K562 (cell line): ENCODE measurements around the gene GNAQ. TPM values are rescaled to one million over a fixed set of nuclear protein-coding genes. Genes with fewer than 3 reads are reported as not detected.

Experiments
- ATF3 ChIP-seq, 2 experiments: fragments of 450-650 bp in 1 of 2; sonication (generic) in 1 of 2; formaldehyde crosslinking in 1 of 2; IDR thresholded peaks in 1 of 2; conservative IDR thresholded peaks in 1 of 2; 2 replicates each; pipeline versions ENCODE4 v1.6.1 to v1.8.1; 2016 to 2023; ENCODE audit warnings: mild to moderate bottlenecking in 2 of 2, moderate library complexity in 2 of 2, inconsistent platforms in 1 of 2, missing genetic modification reagents in 1 of 2
- CBFA2T2 ChIP-seq: fragments of 450-650 bp; conservative IDR thresholded peaks from 2 replicates; pipeline ENCODE4 v1.6.1; 2017; ENCODE audit warnings: mild to moderate bottlenecking
- CBX8 ChIP-seq: fragments of 200-600 bp; sonication (generic); IDR thresholded peaks from 2 replicates; pipeline ENCODE4 v1.6.1; 2012; ENCODE audit warnings: borderline replicate concordance, mixed run types, low read depth, mild to moderate bottlenecking, moderate library complexity, mixed read lengths, low read length, control low read depth, inconsistent platforms; ENCODE audit not compliant: poor library complexity, severe bottlenecking; ENCODE audit errors: extremely low read depth
- CREBBP ChIP-seq: IDR thresholded peaks from one replicate; pipeline ENCODE4 v1.6.1; 2012; ENCODE audit warnings: low read depth, mild to moderate bottlenecking, control low read depth, inconsistent platforms, low read length
- CSDE1 ChIP-seq, 2 experiments: fragments of 450-650 bp; IDR thresholded peaks; 2 replicates each; pipeline ENCODE4 v1.6.1; 2016; ENCODE audit warnings: mild to moderate bottlenecking in 1 of 2
- JUN ChIP-seq, 2 experiments: sonication (generic) in 1 of 2; formaldehyde crosslinking in 1 of 2; IDR thresholded peaks; 2 replicates each; pipeline versions ENCODE4 v1.6.1 to v1.8.0; 2012 to 2022; ENCODE audit warnings: borderline replicate concordance in 2 of 2, mild to moderate bottlenecking in 2 of 2, improper control_type of control experiment in 1 of 2, low read depth in 1 of 2, low read length in 1 of 2, missing genetic modification reagents in 1 of 2
- KAT7 ChIP-seq: sonication (generic); formaldehyde crosslinking; IDR thresholded peaks from 2 replicates; pipeline ENCODE4 v1.8.0; 2022; ENCODE audit warnings: missing genetic modification reagents, mild to moderate bottlenecking, borderline replicate concordance
- MAFG ChIP-seq: fragments of 450-650 bp; conservative IDR thresholded peaks from 2 replicates; pipeline ENCODE4 v1.6.1; 2016; ENCODE audit warnings: missing genetic modification characterization, missing compliant biosample characterization
- NFRKB ChIP-seq: fragments of 450-650 bp; IDR thresholded peaks from 2 replicates; pipeline ENCODE4 v1.6.1; 2016; ENCODE audit warnings: low read depth
- NR2C2 ChIP-seq, 2 experiments: fragments of 200-800 bp in 1 of 2; sonication (Bioruptor generic) in 1 of 2; sonication (generic) in 1 of 2; formaldehyde crosslinking in 1 of 2; IDR thresholded peaks; 2 replicates each; pipeline versions ENCODE4 v1.6.1 to v1.8.0; 2016 to 2022; ENCODE audit warnings: mild to moderate bottlenecking in 1 of 2, missing compliant biosample characterization in 1 of 2, missing genetic modification characterization in 1 of 2, missing genetic modification reagents in 1 of 2
- PBX2 ChIP-seq, 2 experiments: IDR thresholded peaks in 1 of 2; conservative IDR thresholded peaks in 1 of 2; 2 replicates each; pipeline ENCODE4 v1.6.1; 2016; ENCODE audit warnings: low read depth in 2 of 2, mild to moderate bottlenecking in 1 of 2, missing compliant biosample characterization in 1 of 2, missing genetic modification characterization in 1 of 2, moderate library complexity in 1 of 2
- PTRF ChIP-seq: fragments of 450-650 bp; IDR thresholded peaks from 2 replicates; pipeline ENCODE4 v1.6.1; 2016; ENCODE audit warnings: mild to moderate bottlenecking, missing genetic modification characterization, missing compliant biosample characterization
- SMAD1 ChIP-seq: fragments of 150-350 bp; IDR thresholded peaks from 2 replicates; pipeline ENCODE4 v1.6.1; 2014; ENCODE audit warnings: low read length, low read depth; ENCODE audit not compliant: partially characterized antibody
- SNRNP70 ChIP-seq: fragments of 200-400 bp; formaldehyde crosslinking; optimal IDR thresholded peaks from 2 replicates; pipeline ENCODE3; 2017; ENCODE audit warnings: low read depth, low read length
- SPI1 ChIP-seq: IDR thresholded peaks from 2 replicates; pipeline ENCODE4 v1.6.1; 2011; ENCODE audit warnings: low read depth, low read length, control low read depth, borderline replicate concordance
- U2AF1 ChIP-seq: fragments of 200-400 bp; formaldehyde crosslinking; optimal IDR thresholded peaks from 2 replicates; pipeline ENCODE3; 2017; ENCODE audit warnings: mild to moderate bottlenecking, low read depth, low read length, moderate library complexity
- ZNF695 ChIP-seq: fragments of 450-650 bp; formaldehyde crosslinking; IDR thresholded peaks from 2 replicates; pipeline ENCODE4 v1.4.0; 2020; ENCODE audit warnings: mild to moderate bottlenecking, moderate library complexity
- ZNF740 ChIP-seq, 3 experiments: fragments of 200-800 bp in 1 of 3; sonication (Bioruptor generic) in 1 of 3; sonication (generic) in 1 of 3; formaldehyde crosslinking in 1 of 3; IDR thresholded peaks; 2 replicates each; pipeline versions ENCODE4 v1.6.1 to v1.8.0; 2016 to 2022; ENCODE audit warnings: mild to moderate bottlenecking in 2 of 3, missing compliant biosample characterization in 2 of 3, missing genetic modification characterization in 2 of 3, missing genetic modification reagents in 1 of 3
- polyA plus RNA-seq, 8 experiments: library from polyadenylated mRNA; depleted of rRNA in 4 of 8; stranded (reverse) in 5 of 8; unstranded in 3 of 8; fragments of >200 nt; fragmentation: Nextera tagmentation in 2 of 8; fragmentation: Illumina TruSeq in 1 of 8; extraction: Ambion mirVana in 2 of 8; extraction: Trizol in 1 of 8; gene quantifications; 2 replicates each; pipeline versions ENCODE4 v1.2.1 to v1.2.3, GENCODE V29; 2011 to 2014; ENCODE audit warnings: inconsistent platforms in 1 of 8, missing spikeins in 1 of 8
- total RNA-seq, 7 experiments: library from RNA; depleted of rRNA in 6 of 7; stranded (reverse); fragments of >200 nt in 6 of 7; fragmentation: Illumina TruSeq in 2 of 7; extraction: Trizol in 2 of 7; gene quantifications; 2 replicates each; pipeline versions ENCODE4 v1.2.1 to v1.2.3, GENCODE V29; 2011 to 2021; ENCODE audit warnings: low replicate concordance in 1 of 7
- TF ChIP-seq, protein P1 (sequence below): fragments of 450-650 bp; formaldehyde crosslinking; conservative IDR thresholded peaks from 2 replicates; pipeline ENCODE4 v1.4.0; 2022; ENCODE audit warnings: mild to moderate bottlenecking, missing genetic modification characterization

Gene GNAQ
- total and polyA plus RNA-seq, 9 of the 15 experiments (the other 6 are each of a cell fraction or from before 2014, with no cell fraction given) = 4.8 to 27.9 (median 17.5) TPM

GRCh38 chr9:77820293-77820954, 211.2 kb downstream of the GNAQ start (continued):
- TF ChIP-seq ZNF740 (CRISPR knock-in tag; IDR thresholded peaks at IDR 0.05) = no peak
- TF ChIP-seq ZNF740 (tag; IDR thresholded peaks at IDR 0.05) = no peak
- TF ChIP-seq CBX8 = no peak
- peak; percentile 65 for TF ChIP-seq CBFA2T2
- no peak for TF ChIP-seq PBX2 (CRISPR knock-in tag; IDR thresholded peaks at IDR 0.05; ENCODE audit: low read depth)
- peak; percentile 30; the same call in 1 of the 2 replicates for TF ChIP-seq PBX2 (tag; conservative IDR thresholded peaks at IDR 0.05; ENCODE audit: low read depth)
- TF ChIP-seq ATF3 (IDR thresholded peaks at IDR 0.05) = peak; percentile 60
- no peak for TF ChIP-seq ATF3 (CRISPR knock-in tag; conservative IDR thresholded peaks at IDR 0.05)
- TF ChIP-seq, protein P1, sequence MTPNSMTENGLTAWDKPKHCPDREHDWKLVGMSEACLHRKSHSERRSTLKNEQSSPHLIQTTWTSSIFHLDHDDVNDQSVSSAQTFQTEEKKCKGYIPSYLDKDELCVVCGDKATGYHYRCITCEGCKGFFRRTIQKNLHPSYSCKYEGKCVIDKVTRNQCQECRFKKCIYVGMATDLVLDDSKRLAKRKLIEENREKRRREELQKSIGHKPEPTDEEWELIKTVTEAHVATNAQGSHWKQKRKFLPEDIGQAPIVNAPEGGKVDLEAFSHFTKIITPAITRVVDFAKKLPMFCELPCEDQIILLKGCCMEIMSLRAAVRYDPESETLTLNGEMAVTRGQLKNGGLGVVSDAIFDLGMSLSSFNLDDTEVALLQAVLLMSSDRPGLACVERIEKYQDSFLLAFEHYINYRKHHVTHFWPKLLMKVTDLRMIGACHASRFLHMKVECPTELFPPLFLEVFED (CRISPR knock-in tag) = no peak
- no peak for TF ChIP-seq U2AF1
- TF ChIP-seq MAFG (tag) = peak; percentile 84
- no peak for TF ChIP-seq SNRNP70
- no peak for TF ChIP-seq ZNF695
- 0 out of 2 replicates have a peak, but pooled peaks have one; percentile 33 for TF ChIP-seq NFRKB
- TF ChIP-seq SPI1 = no peak
- TF ChIP-seq PTRF (tag) = no peak
- no peak for TF ChIP-seq SMAD1
- no peak for TF ChIP-seq CREBBP
- 0 out of 2 replicates have a peak, but pooled peaks have one; percentile 31 for TF ChIP-seq JUN (IDR thresholded peaks at IDR 0.05; ENCODE audit: borderline replicate concordance, low read depth, low read length)
- TF ChIP-seq JUN (CRISPR knock-in tag; IDR thresholded peaks at IDR 0.05; ENCODE audit: borderline replicate concordance) = no peak
- TF ChIP-seq KAT7 = no peak
- no peak for TF ChIP-seq CSDE1 (IDR thresholded peaks at IDR 0.05)
- no peak for TF ChIP-seq NR2C2 (CRISPR knock-in tag; IDR thresholded peaks at IDR 0.05)
- TF ChIP-seq NR2C2 (tag; IDR thresholded peaks at IDR 0.05) = peak; percentile 69
